ENCODE measurements around the gene TXLNG. TPM values are rescaled to one million over a fixed set of nuclear protein-coding genes. Genes with fewer than 3 reads are reported as not detected.

Gene TXLNG
- total and polyA plus RNA-seq, 2 of the 4 experiments (the other 2 are of a cell fraction): 7.0 to 9.7 TPM

DNA sequence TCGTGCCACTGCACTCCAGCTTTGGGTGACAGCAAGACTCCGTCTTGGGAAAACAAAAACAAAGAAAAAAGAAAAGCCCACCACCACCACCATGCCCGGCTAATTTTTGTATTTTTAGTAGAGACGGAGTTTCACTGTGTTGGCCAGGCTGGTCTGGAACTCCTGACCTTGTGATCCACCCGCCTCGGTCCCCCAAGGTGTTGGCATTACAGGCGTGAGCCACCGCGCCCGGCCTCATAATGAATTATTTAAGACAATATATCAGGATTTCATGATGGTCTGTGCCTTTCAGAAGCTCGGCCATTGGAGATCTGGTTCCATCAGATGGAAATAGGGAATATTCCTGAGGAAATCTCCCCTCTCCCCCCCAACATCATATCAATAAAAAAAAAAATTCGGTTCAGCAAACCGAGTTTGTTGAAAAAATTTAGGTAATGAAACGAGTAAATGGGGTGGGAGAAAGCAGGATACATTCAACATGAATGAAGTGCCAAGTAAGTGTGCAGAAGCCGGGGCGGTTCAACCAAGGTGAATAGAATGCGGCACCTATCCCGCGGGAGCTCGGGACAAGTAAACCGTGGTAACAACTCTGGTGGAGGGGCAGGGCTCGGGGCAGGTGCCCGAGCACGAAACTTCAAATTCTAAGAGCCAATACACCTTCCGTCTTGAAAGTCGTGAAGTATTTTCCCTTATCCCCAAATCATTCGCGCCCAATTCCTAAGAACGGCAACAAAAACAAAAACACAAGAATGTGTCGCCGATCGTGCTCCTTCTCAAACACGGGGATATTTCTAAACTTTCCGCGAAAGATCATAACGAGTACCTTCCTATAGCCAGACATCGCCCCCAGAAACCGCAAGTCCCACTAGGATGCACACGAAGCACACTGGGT lies 773 bp upstream of the TXLNG start:
- ChIA-PET CTCF (no interaction called here), POLR2A (ENCODE audit: unreplicated experiment) (interaction anchor here (0.7 kb wide), 1 partner anchor 19 kb away, joined by 3 read pairs; no protein-coding TSS in a partner anchor)
- in situ Hi-C loops (cut with MboI; ENCODE audit: low sequenced_read_pairs): no loop called here
- no peak for TF ChIP-seq BHLHE40 (IDR thresholded peaks at IDR 0.05; ENCODE audit: low read depth, low read length)
- TF ChIP-seq FOS (IDR thresholded peaks at IDR 0.05; ENCODE audit: low read depth, low read length): no peak
- no peak for TF ChIP-seq CHD1 (IDR thresholded peaks at IDR 0.05; ENCODE audit: low read depth, low read length)
- no peak for TF ChIP-seq CEBPB (IDR thresholded peaks at IDR 0.05; ENCODE audit: low read depth, low read length)
- no peak for TF ChIP-seq RFX5 (IDR thresholded peaks at IDR 0.05; ENCODE audit: low read depth, low read length)
- no peak for TF ChIP-seq NFE2L2 (IDR thresholded peaks at IDR 0.05; ENCODE audit: low read depth, low read length)
- no peak for TF ChIP-seq MXI1 (IDR thresholded peaks at IDR 0.05; ENCODE audit: borderline replicate concordance, low read depth, low read length)
- no peak for TF ChIP-seq SMC3 (IDR thresholded peaks at IDR 0.05; ENCODE audit: low read depth, low read length)
- no peak for TF ChIP-seq ELK1 (IDR thresholded peaks at IDR 0.05; ENCODE audit: borderline replicate concordance, low read depth, low read length)
- TF ChIP-seq MAZ (IDR thresholded peaks at IDR 0.05; ENCODE audit: borderline replicate concordance, low read depth, low read length): no peak
- dilution Hi-C loops (cut with HindIII; ENCODE audit: low sequenced_read_pairs, unreplicated experiment): no loop called here
- H4K8ac ChIP-seq (ENCODE audit: low read depth in 2 of 2, low read length in 2 of 2): peak overlapping the region; percentile 2 to 83; a peak in 2 of 4 replicates
- intact Hi-C loops (cut with micrococcal nuclease): loop anchor here (1.0 kb wide), 1 partner anchor 66 kb away; the partner anchor contains the start of gene SYAP1
- peak overlapping the region; percentile 69; the same call in 1 of the 2 replicates for H3K56ac ChIP-seq (ENCODE audit: extremely low read depth, insufficient read depth, low read length)
- H2AK5ac ChIP-seq (ENCODE audit: low read depth, low read length): no peak overlapping the region
- no peak overlapping the region for H2BK5ac ChIP-seq (ENCODE audit: low read depth, low read length, poor library complexity, severe bottlenecking)
- no TSS peak for BruUV-seq (replicated peaks)
- H4K5ac ChIP-seq (ENCODE audit: low read depth, low read length): peak overlapping the region; percentile 20; the same call in 1 of the 2 replicates
- H3K14ac ChIP-seq (replicated peaks; ENCODE audit: low read depth, low read length): peak overlapping the region; percentile 81
- H3K36me3 ChIP-seq (ENCODE audit: control insufficient read depth, insufficient read depth, low read length): no peaks in the 10 kb centered on the region; the same call in 1 of the 2 replicates
- H3K4ac ChIP-seq (ENCODE audit: low read depth, low read length): peak overlapping the region; percentile 60
- no peak overlapping the region for H2BK120ac ChIP-seq (ENCODE audit: low read depth, low read length)
- DNase-seq (no peak), ATAC-seq (ENCODE audit: low read depth) (no peak)
- H3K9me1 ChIP-seq (ENCODE audit: insufficient read depth, low read length): no peaks in the 10 kb centered on the region
- peaks cover 9 to 11% of the 10 kb centered on the region in 2 experiments; a peak in 3 of 4 replicates for H3K79me1 ChIP-seq (ENCODE audit: low read depth in 1 of 2, low read length in 2 of 2)
- peak overlapping the region; percentile 88 for H3K9ac ChIP-seq (ENCODE audit: low read depth, low read length)
- no peak overlapping the region for H3K18ac ChIP-seq (ENCODE audit: low read depth, low read length)
- peak overlapping the region; percentile 86 for H3K23ac ChIP-seq (ENCODE audit: low read depth, low read length)
- 3% methylated on average over 13 of the region's 39 CpGs; no CpG with 5 or more reads in 1 of the 2 experiments for WGBS, 2 experiments (ENCODE audit: extremely low coverage in 2 of 2, insufficient read length in 1 of 2)
- no peak overlapping the region for H4K91ac ChIP-seq (ENCODE audit: insufficient read depth, low read depth, low read length)
- H3K27me3 ChIP-seq (ENCODE audit: control insufficient read depth, insufficient read depth, low read length): no peaks in the 10 kb centered on the region; the same call in 1 of the 2 replicates
- H2AK9ac ChIP-seq (replicated peaks; ENCODE audit: low read depth, low read length, poor library complexity): no peak overlapping the region
- H3K4me1 ChIP-seq (ENCODE audit: control insufficient read depth, insufficient read depth, low read length): no peaks in the 10 kb centered on the region
- no peak overlapping the region; the same call in 1 of the 2 replicates for H3K27ac ChIP-seq (ENCODE audit: insufficient read depth, low read length)
- H3K4me2 ChIP-seq (ENCODE audit: low read depth, low read length): peak overlapping the region; percentile 73
- peak overlapping the region; percentile 98 for H2AFZ ChIP-seq (replicated peaks; ENCODE audit: low read length, poor library complexity)
- H2BK20ac ChIP-seq (ENCODE audit: low read depth, low read length): no peak overlapping the region
- H3K4me3 ChIP-seq (ENCODE audit: insufficient read depth, low read depth, low read length): peak overlapping the region; percentile 67
- H3K9me3 ChIP-seq (ENCODE audit: control insufficient read depth, insufficient read depth, low read length): no peaks in the 10 kb centered on the region
- no peaks in the 10 kb centered on the region; the same call in 1 of the 2 replicates for H4K20me1 ChIP-seq (ENCODE audit: insufficient read depth, low read length)
- H2BK15ac ChIP-seq (ENCODE audit: low read depth, low read length): no peak overlapping the region

Data from IMR-90 (cell line).